ENCODE data around the gene MTMR2. TPM values are rescaled to one million over a fixed set of nuclear protein-coding genes. Genes with fewer than 3 reads are reported as not detected.

Gene MTMR2
- total RNA-seq = 36.5 and 42.7 TPM in 2 replicates

- peak; percentile 82 to 84 for DNase-seq (ENCODE audit: low read depth in 2 of 2)
These were observed at the start of gene MTMR2 for GRCh38 chr11:95923728-95924413. MTMR2 (minus strand) TSS chr11:95924107; CDS start chr11:95923954, 153 bp downstream.

GRCh38 chr11:95972060-95972459 lies 48.2 kb upstream of the MTMR2 start:
- DNase-seq (ENCODE audit: low read depth in 2 of 2) = no peak

- peak; percentile 19 to 31 for DNase-seq (ENCODE audit: low read depth in 2 of 2)
These were observed 44.7 kb upstream of the MTMR2 start for GRCh38 chr11:95968585-95968984.

- no peak for DNase-seq (ENCODE audit: low read depth in 2 of 2)
These were observed 40.4 kb upstream of the MTMR2 start for GRCh38 chr11:95964281-95964680.

GRCh38 chr11:95961758-95962157 lies 37.9 kb upstream of the MTMR2 start:
- no peak for DNase-seq (ENCODE audit: low read depth in 2 of 2)

- no peak for DNase-seq (ENCODE audit: low read depth in 2 of 2)
These were observed 27.0 kb upstream of the MTMR2 start for GRCh38 chr11:95950905-95951304.

GRCh38 chr11:95948637-95949036 lies 24.7 kb upstream of the MTMR2 start:
- no peak for DNase-seq (ENCODE audit: low read depth in 2 of 2)

- no peak for DNase-seq (ENCODE audit: low read depth in 2 of 2)
These were observed 20.7 kb upstream of the MTMR2 start for GRCh38 chr11:95944623-95945022.

GRCh38 chr11:95943546-95943945 lies 19.6 kb upstream of the MTMR2 start:
- DNase-seq (ENCODE audit: low read depth in 2 of 2) = no peak

GRCh38 chr11:95939091-95939490 lies 15.2 kb upstream of the MTMR2 start:
- DNase-seq (ENCODE audit: low read depth in 2 of 2) = peak in 1 of 2 donors; percentile 40

- no peak for DNase-seq (ENCODE audit: low read depth in 2 of 2)
These were observed 13.5 kb upstream of the MTMR2 start for GRCh38 chr11:95937358-95937757.

GRCh38 chr11:95933594-95933993 lies 9.7 kb upstream of the MTMR2 start:
- no peak for DNase-seq (ENCODE audit: low read depth in 2 of 2)

GRCh38 chr11:95931916-95932315 lies 8.0 kb upstream of the MTMR2 start:
- DNase-seq (ENCODE audit: low read depth in 2 of 2) = no peak

- no peak for DNase-seq (ENCODE audit: low read depth in 2 of 2)
These were observed 7.0 kb upstream of the MTMR2 start for GRCh38 chr11:95930948-95931347.

GRCh38 chr11:95926726-95927125 lies 2.8 kb upstream of the MTMR2 start:
- DNase-seq (ENCODE audit: low read depth in 2 of 2) = no peak

- peak; percentile 27 to 36 for DNase-seq (ENCODE audit: low read depth in 2 of 2)
These were observed 1.1 kb upstream of the MTMR2 start for GRCh38 chr11:95925011-95925410.

GRCh38 chr11:95924414-95924760 lies 480 bp upstream of the MTMR2 start:
- peak; percentile 34 to 79 for DNase-seq (ENCODE audit: low read depth in 2 of 2)

GRCh38 chr11:95923439-95923727 lies 524 bp downstream of the MTMR2 start:
- peak; percentile 5 to 15 for DNase-seq (ENCODE audit: low read depth in 2 of 2)

GRCh38 chr11:95922536-95923438 lies 1.1 kb downstream of the MTMR2 start:
- DNase-seq (ENCODE audit: low read depth in 2 of 2) = peak; percentile 23 to 56

GRCh38 chr11:95922099-95922498 lies 1.8 kb downstream of the MTMR2 start:
- DNase-seq (ENCODE audit: low read depth in 2 of 2) = peak; percentile 21 to 30

- peak; percentile 24 to 52 for DNase-seq (ENCODE audit: low read depth in 2 of 2)
These were observed 3.3 kb downstream of the MTMR2 start for GRCh38 chr11:95920460-95921105.

- no peak for DNase-seq (ENCODE audit: low read depth in 2 of 2)
These were observed 4.4 kb downstream of the MTMR2 start for GRCh38 chr11:95919514-95919913.
